HS-27A (cell line): ENCODE results near the gene MIGA1.
"Not testable (repeated sequence)": the region's sequence is repeated elsewhere in the genome, so short reads cannot be mapped to it uniquely, and the experiment has no call there.

ENCODE experiments used
- DNase-seq: peaks from one replicate; pipeline ENCODE4 v3.0.0-alpha.2; 2012; ENCODE audit warnings: low read depth, missing footprints

MIGA1 gene

GRCh38 chr1:77918918-77919317, 139.5 kb downstream of the MIGA1 start:
- not testable (repeated sequence) for DNase-seq

DNA sequence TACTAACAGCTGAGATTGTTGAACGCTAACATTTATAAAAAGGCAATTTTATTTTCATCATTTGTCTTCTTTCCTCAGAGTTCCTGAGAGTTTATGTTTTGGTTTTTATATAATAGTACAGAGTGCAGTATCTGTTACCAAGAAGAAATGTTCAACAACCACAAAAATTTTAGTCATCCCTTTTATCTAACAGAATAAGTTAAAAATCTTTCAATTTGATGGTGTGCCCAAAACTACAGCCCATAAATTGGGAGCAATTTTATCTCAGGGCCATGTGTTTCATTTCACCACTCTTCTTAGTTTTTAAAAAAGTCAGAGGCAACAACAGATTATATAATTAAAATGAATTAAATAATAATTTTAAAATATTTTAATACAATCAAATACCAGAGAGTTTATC, 146.1 kb downstream of the MIGA1 start:
- no peak for DNase-seq

DNA sequence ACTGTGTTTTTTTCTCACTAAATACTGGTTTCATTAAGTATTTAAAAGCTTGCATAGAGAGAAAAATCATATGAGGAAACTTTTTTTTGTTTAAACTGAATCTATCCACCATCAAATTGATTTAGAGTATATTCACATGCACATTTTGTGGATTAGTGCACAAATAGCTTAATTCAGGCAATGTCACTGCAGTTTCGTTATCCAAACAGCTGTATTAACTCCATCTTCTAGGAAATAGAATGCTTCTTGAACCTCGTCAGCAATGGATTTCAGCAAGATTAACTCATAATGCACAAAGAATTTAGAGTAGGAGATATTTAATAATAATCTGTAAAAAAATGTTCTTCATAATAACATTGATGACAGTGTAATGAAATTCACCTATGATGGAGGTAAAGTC, 146.5 kb downstream of the MIGA1 start:
- DNase-seq: no peak

GRCh38 chr1:77926561-77927357, 147.3 kb downstream of the MIGA1 start:
- DNase-seq: no peak

DNA sequence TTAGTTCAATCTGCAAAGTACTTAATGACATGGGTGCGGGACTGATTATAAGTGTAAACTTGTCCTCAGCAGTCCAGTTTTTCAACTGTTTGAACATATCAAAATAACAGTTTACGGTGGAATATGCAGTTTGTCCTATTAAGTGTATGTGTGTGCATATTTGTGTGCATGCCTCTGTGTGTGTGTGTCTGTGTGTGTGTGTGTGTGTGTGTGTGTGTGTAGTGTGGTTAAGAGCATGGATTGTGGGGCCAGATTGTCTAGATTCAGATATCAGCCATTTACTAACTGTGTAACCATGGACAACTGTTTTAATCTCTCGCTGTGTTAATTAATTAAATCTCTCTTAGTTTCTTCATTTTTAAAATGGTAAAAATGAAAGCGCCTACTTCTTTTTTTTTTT, 148.0 kb downstream of the MIGA1 start:
- DNase-seq: no peak
